ENCODE measurements around the gene RSPH9.

Gene RSPH9

DNA sequence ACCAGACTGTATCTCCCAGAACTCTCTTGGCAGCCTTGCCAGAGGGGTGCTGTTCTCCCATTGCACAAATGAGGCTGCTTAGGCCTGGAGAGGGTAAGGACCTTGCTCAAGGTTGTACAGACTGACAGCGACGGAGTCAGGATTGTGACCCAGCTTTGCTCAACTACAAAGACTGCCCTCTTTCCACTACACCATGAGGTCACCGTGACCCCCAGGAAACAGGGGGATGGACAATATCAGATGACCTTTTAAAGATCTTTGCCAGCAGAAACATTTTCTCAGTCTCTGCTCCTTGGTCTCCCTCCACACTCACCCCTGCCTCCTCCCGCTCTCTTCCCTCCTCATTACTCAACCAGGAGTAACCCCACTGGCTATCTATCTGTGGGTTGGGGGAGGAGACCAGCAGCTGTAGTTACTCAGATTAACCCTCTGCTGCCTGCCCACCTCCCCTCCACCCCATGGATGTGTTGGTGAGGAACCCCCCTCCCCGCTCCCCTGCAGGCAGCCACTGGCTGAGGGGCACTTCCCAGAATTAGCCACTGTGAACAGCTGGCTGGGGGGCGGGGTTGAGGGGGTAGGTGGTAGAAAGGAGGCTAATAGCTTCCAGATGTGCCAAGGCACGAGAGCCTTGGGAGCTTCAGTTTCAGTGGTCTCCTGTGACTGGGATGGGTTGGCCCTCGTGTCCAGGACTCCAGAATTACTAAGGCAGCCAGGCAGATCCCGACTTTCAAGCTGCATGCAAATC is 69.6 kb downstream of the RSPH9 start:
- DNase-seq, result no peak

DNA sequence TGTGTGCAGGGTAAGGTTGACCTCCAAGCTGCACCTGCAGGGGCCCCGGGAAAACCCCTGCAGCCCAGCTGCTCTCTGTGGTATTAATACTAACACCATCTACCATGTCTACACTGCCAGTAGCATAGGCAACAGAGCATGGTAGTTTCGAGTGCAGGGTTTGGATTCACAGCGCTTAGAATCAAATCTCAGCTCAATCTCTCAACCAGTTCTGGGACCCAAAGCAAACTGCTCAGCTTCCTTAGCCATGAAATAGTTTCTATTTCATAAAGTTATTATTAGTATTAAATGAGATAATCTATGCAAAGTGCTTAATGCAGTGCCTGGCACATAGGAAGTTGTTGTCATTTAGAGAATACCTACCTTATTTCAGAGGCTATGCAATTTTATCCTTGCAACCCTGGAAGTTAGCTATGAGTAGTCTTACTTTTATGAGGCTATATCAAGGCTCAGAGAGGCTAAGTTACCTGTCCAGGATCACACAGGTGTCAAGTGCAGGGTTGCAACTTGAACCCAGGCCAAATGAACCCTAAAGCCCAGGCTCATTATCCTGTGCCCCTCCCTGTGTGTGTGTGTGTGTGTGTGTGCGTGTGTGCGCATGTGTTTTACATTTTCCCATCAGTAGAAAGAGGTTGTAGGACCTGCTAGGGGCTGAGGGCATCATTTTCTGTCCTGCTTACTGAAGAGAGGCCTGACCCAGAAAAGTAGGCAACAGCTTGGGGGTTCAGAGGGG is 70.4 kb downstream of the RSPH9 start:
- no peak for DNase-seq

DNA sequence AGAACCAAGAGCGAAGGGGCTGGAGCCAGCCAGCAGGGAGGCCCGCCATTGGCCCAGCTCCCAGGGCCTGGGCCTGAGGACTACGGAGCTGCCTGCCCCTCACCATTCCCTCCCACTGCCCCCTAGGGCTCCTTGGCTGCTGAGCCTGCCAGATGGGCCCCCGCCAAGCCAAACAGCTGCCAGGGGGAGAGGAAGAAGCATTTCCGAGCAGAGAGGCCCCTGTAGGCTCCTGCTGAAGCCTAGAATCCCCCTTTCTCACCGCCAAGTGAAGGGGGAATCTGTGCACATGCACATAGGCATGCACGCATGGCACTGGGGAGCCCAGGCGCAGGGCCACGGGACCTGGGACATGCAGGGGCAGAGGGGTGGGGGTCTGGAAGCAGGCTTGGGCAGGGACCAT is 71.3 kb downstream of the RSPH9 start:
- DNase-seq, result no peak

DNA sequence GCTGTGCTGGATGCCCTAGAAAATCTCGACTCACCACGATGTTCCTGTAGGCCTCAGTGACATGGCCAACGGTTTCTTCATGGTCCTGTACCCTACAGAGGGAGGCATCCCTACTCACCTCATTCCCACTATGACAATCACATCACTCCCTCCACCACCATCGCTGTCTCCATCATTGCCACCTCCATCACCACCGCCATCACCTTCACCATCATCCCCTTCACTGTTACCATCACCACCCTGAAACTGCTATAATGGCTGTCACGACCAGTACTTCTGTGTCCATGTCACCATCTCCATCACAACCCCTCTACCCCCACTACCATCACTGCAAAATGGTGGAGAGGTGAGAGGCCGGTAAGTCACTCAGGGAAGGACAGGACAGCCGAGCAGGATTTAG is 72.6 kb downstream of the RSPH9 start:
- DNase-seq, result no peak

DNA sequence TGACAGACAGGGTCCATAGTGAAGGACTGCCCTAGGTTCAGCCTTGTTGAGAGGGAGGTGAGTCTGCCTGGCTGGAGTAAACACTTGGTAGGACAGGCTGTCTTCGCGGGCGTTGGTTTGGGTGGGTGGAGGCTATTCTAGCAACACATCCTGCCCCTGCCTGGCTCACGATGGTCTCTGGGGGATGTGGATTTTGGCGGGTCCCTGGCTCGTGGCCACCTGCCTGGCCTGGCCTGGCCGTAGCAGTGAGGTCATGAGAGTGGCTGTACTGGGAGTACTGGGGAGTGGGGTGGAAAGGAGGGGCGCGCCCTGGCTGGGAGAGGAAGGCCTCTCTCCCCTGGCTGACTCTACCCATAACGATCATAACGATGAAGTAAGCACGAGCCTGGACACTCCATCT is 73.0 kb downstream of the RSPH9 start:
- no peak for DNase-seq

DNA sequence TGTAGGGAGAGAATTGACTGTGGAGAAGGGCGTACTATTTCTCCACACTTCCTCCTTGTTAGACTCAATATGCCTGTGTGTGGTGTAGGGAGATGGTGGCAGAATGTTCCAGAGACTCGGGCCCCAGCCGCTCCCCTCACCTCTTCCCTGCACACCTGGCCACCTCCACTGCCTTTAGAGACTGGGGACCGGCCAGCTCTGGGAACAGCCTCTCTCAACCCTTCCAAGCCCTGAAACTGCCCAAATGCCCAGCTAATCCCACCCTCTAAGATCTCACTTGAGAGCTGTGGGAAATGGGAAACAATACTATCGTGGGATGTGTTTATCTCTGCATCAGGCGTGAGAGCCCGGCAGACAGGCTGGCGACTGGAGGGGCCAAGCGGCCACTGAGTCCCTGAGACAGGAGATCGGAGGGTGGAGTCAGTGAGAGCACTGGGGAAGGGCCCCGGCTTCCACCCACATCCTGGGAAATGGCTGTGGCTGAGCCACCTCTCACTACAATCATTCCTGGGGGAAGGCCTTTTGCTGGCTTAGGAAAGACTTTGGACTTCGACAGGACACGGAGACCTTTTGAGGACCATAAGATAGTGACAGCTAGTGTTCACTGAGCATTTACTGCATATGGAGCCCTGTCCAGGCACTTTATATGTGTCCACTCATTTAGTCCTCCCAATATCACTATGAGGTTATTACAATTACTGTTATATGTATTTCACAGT is 73.7 kb downstream of the RSPH9 start:
- no peak for DNase-seq

DNA sequence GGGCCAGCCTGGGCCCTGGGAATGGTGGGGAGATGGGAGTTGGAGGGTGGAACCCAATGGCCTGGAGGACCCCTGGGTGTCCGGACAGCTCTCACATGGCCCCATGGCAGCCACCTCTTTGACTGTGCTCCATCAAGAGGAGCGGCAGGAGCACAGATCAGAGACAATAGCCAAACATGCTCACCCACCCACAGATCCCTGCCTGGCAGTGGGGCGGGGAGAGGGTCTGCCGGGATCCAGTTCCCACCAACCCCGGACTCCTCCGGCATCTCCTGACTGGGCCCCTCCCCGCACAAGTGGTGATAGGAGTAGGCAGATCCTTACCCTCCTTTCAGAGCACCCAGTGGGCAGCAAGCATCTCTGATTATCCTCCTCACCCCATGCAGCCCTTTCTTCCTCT is 74.7 kb downstream of the RSPH9 start:
- DNase-seq, result no peak

DNA sequence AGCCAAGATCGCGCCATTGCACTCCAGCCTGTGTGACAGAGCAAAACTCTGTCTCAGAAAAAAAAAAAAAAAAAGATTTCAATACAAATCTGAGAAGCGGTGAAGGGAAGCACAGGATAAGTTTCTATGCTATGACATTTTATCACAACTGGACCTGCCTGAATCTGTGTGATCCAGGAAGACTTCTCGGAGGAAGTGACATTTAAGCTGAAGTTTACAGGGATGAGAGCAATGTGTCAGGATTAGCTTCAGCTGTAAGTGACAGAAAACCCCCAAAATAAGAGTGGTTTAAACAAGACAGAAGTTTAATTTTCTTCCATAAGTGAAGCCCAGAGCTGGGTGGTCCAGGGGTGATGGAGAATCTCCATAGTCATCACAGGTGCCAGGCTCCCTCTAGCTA is 76.2 kb downstream of the RSPH9 start:
- DNase-seq, result no peak

Data from stimulated activated CD8-positive, alpha-beta memory T cell treated with anti-CD3 and anti-CD28 coated beads, Interleukin-4, amount 100 ng/mL, for 48 hours (primary cell).